Stomach (tissue), 4 donors: Measurements from ENCODE around the gene CCDC91.

Experiments
- EP300 ChIP-seq: sonication (generic); formaldehyde crosslinking; IDR thresholded peaks from one replicate; pipeline ENCODE4 v1.6.1; 2017; ENCODE audit warnings: antibody characterized with exemption
- POLR2A ChIP-seq, 4 donors: fragments of 450-650 bp; IDR thresholded peaks; one replicate each; pipeline ENCODE4 v1.6.1; 2016; ENCODE audit warnings: antibody characterized with exemption in 4 of 4, control low read depth in 2 of 4, mild to moderate bottlenecking in 1 of 4, moderate library complexity in 1 of 4

DNA sequence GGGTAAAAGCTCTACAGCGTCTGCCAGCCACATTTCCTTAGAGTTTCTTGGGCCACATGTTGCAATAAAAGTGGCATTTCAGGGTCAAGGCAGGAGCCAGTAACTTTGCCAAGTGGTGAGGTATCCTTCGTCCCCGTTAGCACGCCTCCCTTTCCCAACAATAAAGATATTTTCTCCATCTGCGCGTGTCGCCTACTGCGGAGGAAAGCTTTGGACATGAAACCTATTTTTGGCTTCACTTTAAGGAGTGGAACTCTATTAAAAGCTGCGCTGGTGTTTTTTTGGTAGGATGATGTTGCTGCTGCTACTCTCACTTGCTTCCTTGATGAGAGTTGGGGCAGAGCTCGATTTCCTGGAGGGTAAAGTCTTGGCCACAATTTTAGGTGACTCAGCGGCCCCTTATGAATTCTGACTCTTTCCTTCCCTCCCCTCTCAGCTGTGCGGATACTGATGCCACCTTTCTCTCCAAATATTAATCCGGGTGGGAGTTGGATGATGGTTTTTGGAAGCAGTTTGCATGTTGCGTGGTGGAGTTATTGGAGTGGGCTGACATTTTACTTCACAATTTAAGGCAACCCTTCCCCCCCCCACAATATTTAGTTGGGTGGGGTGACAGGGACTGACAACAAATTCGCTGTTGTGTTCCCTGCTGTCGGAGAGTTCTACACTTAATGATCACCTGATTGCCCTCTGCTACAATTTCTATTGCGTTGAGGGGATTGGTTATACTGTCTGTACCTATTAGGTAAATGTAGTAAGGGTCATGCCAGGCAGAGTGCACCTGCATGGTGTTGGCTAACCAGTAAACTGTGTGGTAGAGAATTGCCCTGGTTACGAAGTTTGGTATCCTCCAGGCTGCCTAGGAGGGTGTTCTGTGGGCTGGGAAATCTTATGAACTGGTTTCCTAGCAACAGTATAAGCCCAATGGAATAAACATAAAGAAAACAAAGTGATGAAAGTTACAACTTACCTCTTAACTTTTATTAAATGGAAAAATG, 1.1 kb downstream of the CCDC91 start:
- TF ChIP-seq EP300, result no peak
- TF ChIP-seq POLR2A (IDR thresholded peaks at IDR 0.05), result no peak
